HCT116 (cell line): ENCODE data around the gene PRICKLE2. TPM values are rescaled to one million over a fixed set of nuclear protein-coding genes. Genes with fewer than 3 reads are reported as not detected.

Experiments
- ATAC-seq: fragments of 200-7000 bp; cut with Tn5 transposase; 2 replicates; pipeline ENCODE4 v1.9.1; 2020; ENCODE audit warnings: mild to moderate bottlenecking, moderate library complexity
- BruUV-seq: library from RNA; stranded (reverse); fragments of 400-500 nt; replicated peaks from 2 replicates; lab custom pipeline; 2021; lab: Mats Ljungman, UMichigan
- CTCF ChIA-PET: fragments of 300-600 bp; sonication (Branson Sonifier 250); formaldehyde crosslinking; loops from one replicate; lab custom pipeline; 2021; ENCODE audit warnings: antibody characterized with exemption; lab: Charles Lee
- POLR2A ChIA-PET: fragments of 300-600, 350-600 bp; sonication (Branson Sonifier 250); formaldehyde crosslinking; loops from one replicate; lab custom pipeline; 2021; ENCODE audit warnings: antibody characterized with exemption; lab: Charles Lee
- RAD21 ChIA-PET, 2 experiments: fragments of 300-600 bp; sonication (Branson Sonifier 250); formaldehyde crosslinking; loops; one replicate each; lab custom pipeline; 2023; ENCODE audit warnings: low total read pairs in 2 of 2; ENCODE audit not compliant: uncharacterized antibody in 2 of 2, unreplicated experiment in 2 of 2, low non-redundant PET in 1 of 2; lab: Charles Lee
- DNase-seq: peaks from one replicate; pipeline ENCODE4 v3.0.0-alpha.2; 2010; ENCODE audit warnings: low read depth, low spot score
- H2AFZ ChIP-seq: fragments of 200-600 bp; shearing (Covaris generic), sonication (generic); 2 replicates; pipeline ENCODE4 v1.6.1; 2017; ENCODE audit warnings: low read depth, mixed run types, mixed read lengths, antibody characterized with exemption, low read length; ENCODE audit not compliant: poor library complexity, severe bottlenecking
- H3K27ac ChIP-seq: 2 replicates; pipeline ENCODE4 v1.5.1; 2012; ENCODE audit warnings: low read depth, low read length
- H3K27me3 ChIP-seq: fragments of 200-600 bp; sonication (generic); 2 replicates; pipeline ENCODE4 v1.6.1; 2016; ENCODE audit warnings: mixed run types, low read length, mixed read lengths; ENCODE audit not compliant: insufficient read depth
- H3K36me3 ChIP-seq, 2 experiments: fragments of 200-500 bp in 1 of 2; fragments of 200-600 bp in 1 of 2; sonication (Bioruptor generic) in 1 of 2; sonication (generic) in 1 of 2; 2 replicates each; pipeline versions ENCODE4 v1.5.1 to v1.6.1; 2014 to 2016; ENCODE audit warnings: low read length in 2 of 2, inconsistent platforms in 1 of 2, mixed read lengths in 1 of 2, mixed run types in 1 of 2; ENCODE audit not compliant: insufficient read depth in 2 of 2, control insufficient read depth in 1 of 2
- H3K4me1 ChIP-seq, 2 experiments: fragments of 200-600 bp in 1 of 2; sonication (generic) in 1 of 2; 2 replicates each; pipeline versions ENCODE4 v1.5.1 to v1.6.1; 2012 to 2017; ENCODE audit warnings: low read length in 2 of 2, inconsistent platforms in 1 of 2, mild to moderate bottlenecking in 1 of 2, mixed read lengths in 1 of 2, mixed run types in 1 of 2, moderate library complexity in 1 of 2; ENCODE audit not compliant: insufficient read depth in 2 of 2, control insufficient read depth in 1 of 2
- H3K4me2 ChIP-seq: fragments of 200-600 bp; sonication (generic); 2 replicates; pipeline ENCODE4 v1.6.1; 2017; ENCODE audit warnings: mixed run types, low read length, mixed read lengths
- H3K4me3 ChIP-seq, 2 experiments: fragments of 200-600 bp in 1 of 2; sonication (generic) in 1 of 2; replicated peaks in 1 of 2; 2 replicates each; pipeline ENCODE4 v1.5.1; 2011 to 2016; ENCODE audit warnings: low read length in 2 of 2, control low read depth in 1 of 2, low read depth in 1 of 2, mild to moderate bottlenecking in 1 of 2, mixed read lengths in 1 of 2, mixed run types in 1 of 2
- H3K79me2 ChIP-seq: fragments of 200-600 bp; sonication (generic); 2 replicates; pipeline ENCODE4 v1.6.1; 2017; ENCODE audit warnings: mild to moderate bottlenecking, mixed run types, low read length, moderate library complexity, mixed read lengths; ENCODE audit not compliant: insufficient read depth
- H3K9ac ChIP-seq: fragments of 200-600 bp; sonication (generic); 2 replicates; pipeline ENCODE4 v1.6.1; 2016; ENCODE audit warnings: low read length, mixed read lengths
- H3K9me2 ChIP-seq: fragments of 200-600 bp; sonication (generic), shearing (Covaris generic); 2 replicates; pipeline ENCODE4 v1.6.1; 2017; ENCODE audit warnings: mixed run types, mild to moderate bottlenecking, moderate library complexity; ENCODE audit not compliant: insufficient read depth
- H3K9me3 ChIP-seq, 2 experiments: fragments of 200-500 bp in 1 of 2; fragments of 200-600 bp in 1 of 2; sonication (Bioruptor generic) in 1 of 2; sonication (generic) in 1 of 2; 2 replicates each; pipeline ENCODE4 v1.6.1; 2014 to 2017; ENCODE audit warnings: low read length in 2 of 2, mixed read lengths in 2 of 2, inconsistent platforms in 1 of 2, low read depth in 1 of 2, mild to moderate bottlenecking in 1 of 2, mixed run types in 1 of 2, moderate library complexity in 1 of 2; ENCODE audit not compliant: control insufficient read depth in 1 of 2, insufficient read depth in 1 of 2
- H4K20me1 ChIP-seq: fragments of 200-600 bp; sonication (generic), shearing (Covaris generic); 2 replicates; pipeline ENCODE4 v1.6.1; 2017; ENCODE audit warnings: mixed run types, mild to moderate bottlenecking, moderate library complexity; ENCODE audit not compliant: insufficient read depth
- ATF3 ChIP-seq: IDR thresholded peaks from 2 replicates; pipeline ENCODE4 v1.6.1; 2012
- CEBPB ChIP-seq: IDR thresholded peaks from 2 replicates; pipeline ENCODE4 v1.6.1; 2012; ENCODE audit warnings: low read depth
- ELF1 ChIP-seq: IDR thresholded peaks from 2 replicates; pipeline ENCODE4 v1.6.1; 2012; ENCODE audit warnings: low read depth, borderline replicate concordance
- FOSL1 ChIP-seq: IDR thresholded peaks from 2 replicates; pipeline ENCODE4 v1.6.1; 2012; ENCODE audit warnings: low read depth
- JUND ChIP-seq: IDR thresholded peaks from 2 replicates; pipeline ENCODE4 v1.6.1; 2012
- POLR2A ChIP-seq: IDR thresholded peaks from 2 replicates; pipeline ENCODE4 v1.7.0; 2011; ENCODE audit warnings: borderline replicate concordance; ENCODE audit not compliant: insufficient read depth, insufficient read length; ENCODE audit errors: extremely low read depth
- POLR2AphosphoS5 ChIP-seq: IDR thresholded peaks from 2 replicates; pipeline ENCODE4 v1.6.1; 2011; ENCODE audit warnings: mild to moderate bottlenecking, low read depth, low read length, moderate library complexity
- SIN3A ChIP-seq: IDR thresholded peaks from 2 replicates; pipeline ENCODE4 v1.6.1; 2012; ENCODE audit warnings: low read depth
- YY1 ChIP-seq: IDR thresholded peaks from 2 replicates; pipeline ENCODE4 v1.6.1; 2011; ENCODE audit warnings: low read length, low read depth, moderate library complexity, mild to moderate bottlenecking; ENCODE audit not compliant: insufficient replicate concordance; ENCODE audit errors: extremely low read depth
- ZBTB33 ChIP-seq: IDR thresholded peaks from 2 replicates; pipeline ENCODE4 v1.6.1; 2011; ENCODE audit warnings: mild to moderate bottlenecking, low read length, moderate library complexity; ENCODE audit not compliant: insufficient replicate concordance; ENCODE audit errors: extremely low read depth
- ZFX ChIP-seq: fragments of 450-650 bp; IDR thresholded peaks from 2 replicates; pipeline ENCODE4 v1.6.1; 2017
- ZNF274 ChIP-seq: fragments of 200-500 bp; sonication (Bioruptor generic); IDR thresholded peaks from 2 replicates; pipeline ENCODE4 v1.6.1; 2014; ENCODE audit warnings: mild to moderate bottlenecking, low read depth, low read length, inconsistent platforms
- intact Hi-C: fragments of 100-400 bp; cut with micrococcal nuclease; formaldehyde crosslinking; loops from 2 replicates; pipeline ENCODE4 v1.10.0; 2022
- total RNA-seq: library from RNA; stranded (reverse); gene quantifications from one replicate; pipeline ENCODE4 v1.2.1, GENCODE V29; 2021; ENCODE audit not compliant: unreplicated experiment

Gene PRICKLE2
- total RNA-seq, 1 experiment from 2014 or later: 0.05 TPM

GRCh38 chr3:64190517-64191515 lies 34.5 kb downstream of the PRICKLE2 start:
- H2AFZ ChIP-seq: no peak overlapping the region
- H3K36me3 ChIP-seq: no peaks in the 10 kb centered on the region
- peaks cover 0 to 3% of the 10 kb centered on the region in 2 experiments; a peak in 2 of 4 replicates for H3K4me1 ChIP-seq
- no peak overlapping the region for H3K9ac ChIP-seq
- no peak for DNase-seq
- CTCF ChIA-PET: no interaction called here
- RAD21 ChIA-PET: no interaction called here
- intact Hi-C loops: no loop called here
- H3K9me3 ChIP-seq: no peaks in the 10 kb centered on the region
- peaks cover 6% of the 10 kb centered on the region; the same call in 1 of the 2 replicates for H3K27me3 ChIP-seq
- no peak overlapping the region for H3K4me3 ChIP-seq
- no TSS peak for BruUV-seq
- no peak for ATAC-seq
- POLR2A ChIA-PET: no interaction called here
- H3K79me2 ChIP-seq: no peaks in the 10 kb centered on the region
- TF ChIP-seq ELF1 (no peak), ZNF274 (no peak), POLR2AphosphoS5 (no peak), SIN3A (no peak), FOSL1 (no peak), ATF3 (no peak), JUND (no peak), ZFX (no peak), ZBTB33 (no peak), POLR2A (no peak), YY1 (no peak), CEBPB (no peak)
- no peaks in the 10 kb centered on the region for H4K20me1 ChIP-seq
- H3K9me2 ChIP-seq: no peaks in the 10 kb centered on the region
- no peak overlapping the region for H3K4me2 ChIP-seq
- H3K27ac ChIP-seq: no peak overlapping the region
